K562 (cell line): ENCODE data around the gene FAM240A. TPM values are rescaled to one million over a fixed set of nuclear protein-coding genes. Genes with fewer than 3 reads are reported as not detected.
A peak's percentile ranks its signal among the peaks of the same experiment; 100 is the strongest.

Experiments
- BDP1 ChIP-seq: IDR thresholded peaks from 3 replicates; pipeline ENCODE4 v1.6.1; 2011; ENCODE audit not compliant: insufficient read length, insufficient read depth
- CBX3 ChIP-seq, 2 experiments: IDR thresholded peaks; 1 replicate in 1 of 2; 2 replicates in 1 of 2; pipeline ENCODE4 v1.6.1; 2012; ENCODE audit warnings: inconsistent platforms in 2 of 2, low read length in 2 of 2, borderline replicate concordance in 1 of 2, control low read depth in 1 of 2
- DACH1 ChIP-seq: fragments of 450-650 bp; IDR thresholded peaks from 2 replicates; pipeline ENCODE4 v1.6.1; 2018; ENCODE audit not compliant: partially characterized antibody
- MIER1 ChIP-seq: fragments of 450-650 bp; IDR thresholded peaks from 2 replicates; pipeline ENCODE4 v1.6.1; 2016; ENCODE audit warnings: antibody characterized with exemption, mild to moderate bottlenecking, low read depth
- MYNN ChIP-seq, 2 experiments: sonication (generic); formaldehyde crosslinking in 1 of 2; IDR thresholded peaks; 2 replicates each; pipeline versions ENCODE4 v1.5.0 to v1.6.1; 2016 to 2020; ENCODE audit warnings: antibody characterized with exemption in 1 of 2, missing genetic modification reagents in 1 of 2
- PTBP1 ChIP-seq: fragments of 200-400 bp; formaldehyde crosslinking; IDR thresholded peaks from 2 replicates; pipeline ENCODE4 v1.6.1; 2017; ENCODE audit warnings: low read depth, low read length
- RAD21 ChIP-seq, 2 experiments: fragments of 250-450 bp in 1 of 2; fragments of 450-650 bp in 1 of 2; sonication (Bioruptor Pico) in 1 of 2; formaldehyde crosslinking in 1 of 2; IDR thresholded peaks in 1 of 2; conservative IDR thresholded peaks in 1 of 2; 2 replicates each; pipeline versions ENCODE4 v1.4.0 to v1.8.0; 2020 to 2022; ENCODE audit warnings: mild to moderate bottlenecking in 2 of 2, moderate library complexity in 1 of 2
- RBM25 ChIP-seq: fragments of 200-400 bp; formaldehyde crosslinking; IDR thresholded peaks from 2 replicates; pipeline ENCODE4 v1.6.1; 2018; ENCODE audit warnings: low read length, low read depth, moderate library complexity; ENCODE audit not compliant: severe bottlenecking
- RCOR1 ChIP-seq, 2 experiments: IDR thresholded peaks; 2 replicates each; pipeline ENCODE4 v1.6.1; 2012; ENCODE audit warnings: low read depth in 2 of 2, low read length in 2 of 2, borderline replicate concordance in 1 of 2, improper control_type of control experiment in 1 of 2
- RFX1 ChIP-seq: fragments of 450-650 bp; IDR thresholded peaks from 2 replicates; pipeline ENCODE4 v1.6.1; 2016; ENCODE audit warnings: mild to moderate bottlenecking, moderate library complexity
- SMARCA5 ChIP-seq: fragments of 450-650 bp; IDR thresholded peaks from 2 replicates; pipeline ENCODE4 v1.6.1; 2016
- SOX6 ChIP-seq: fragments of 450-650 bp; IDR thresholded peaks from 2 replicates; pipeline ENCODE4 v1.6.1; 2014; ENCODE audit warnings: mild to moderate bottlenecking
- ZNF41 ChIP-seq: fragments of 250-450 bp; sonication (Bioruptor Pico); conservative IDR thresholded peaks from 2 replicates; pipeline ENCODE4 v1.4.0; 2020; ENCODE audit warnings: mild to moderate bottlenecking
- polyA plus RNA-seq, 8 experiments: library from polyadenylated mRNA; depleted of rRNA in 4 of 8; stranded (reverse) in 5 of 8; unstranded in 3 of 8; fragments of >200 nt; fragmentation: Nextera tagmentation in 2 of 8; fragmentation: Illumina TruSeq in 1 of 8; extraction: Ambion mirVana in 2 of 8; extraction: Trizol in 1 of 8; gene quantifications; 2 replicates each; pipeline versions ENCODE4 v1.2.1 to v1.2.3, GENCODE V29; 2011 to 2014; ENCODE audit warnings: inconsistent platforms in 1 of 8, missing spikeins in 1 of 8
- total RNA-seq, 7 experiments: library from RNA; depleted of rRNA in 6 of 7; stranded (reverse); fragments of >200 nt in 6 of 7; fragmentation: Illumina TruSeq in 2 of 7; extraction: Trizol in 2 of 7; gene quantifications; 2 replicates each; pipeline versions ENCODE4 v1.2.1 to v1.2.3, GENCODE V29; 2011 to 2021; ENCODE audit warnings: low replicate concordance in 1 of 7
- TF ChIP-seq, protein P1 (sequence below), 2 experiments: IDR thresholded peaks in 1 of 2; conservative IDR thresholded peaks in 1 of 2; 2 replicates each; pipeline ENCODE4 v1.6.1; 2016; ENCODE audit warnings: low read depth in 2 of 2, mild to moderate bottlenecking in 1 of 2, missing compliant biosample characterization in 1 of 2, missing genetic modification characterization in 1 of 2, moderate library complexity in 1 of 2
- TF ChIP-seq, protein P2 (sequence below), 2 experiments: fragments of 150-350 bp in 1 of 2; IDR thresholded peaks; 2 replicates each; pipeline ENCODE4 v1.6.1; 2012 to 2016; ENCODE audit warnings: low read depth in 2 of 2, low read length in 2 of 2, mild to moderate bottlenecking in 1 of 2, moderate library complexity in 1 of 2
- TF ChIP-seq, protein P3 (sequence below): fragments of 450-650 bp; formaldehyde crosslinking; conservative IDR thresholded peaks from 2 replicates; pipeline ENCODE4 v1.4.0; 2022; ENCODE audit warnings: mild to moderate bottlenecking, missing genetic modification characterization
- TF ChIP-seq, protein P4 (sequence below): fragments of 250-450 bp; sonication (Bioruptor Pico); IDR thresholded peaks from 2 replicates; pipeline ENCODE4 v1.4.0; 2020; ENCODE audit warnings: mild to moderate bottlenecking, moderate library complexity

The FAM240A gene
- total and polyA plus RNA-seq, 9 of the 15 experiments (the other 6 are each of a cell fraction or from before 2014, with no cell fraction given) = not detected

DNA sequence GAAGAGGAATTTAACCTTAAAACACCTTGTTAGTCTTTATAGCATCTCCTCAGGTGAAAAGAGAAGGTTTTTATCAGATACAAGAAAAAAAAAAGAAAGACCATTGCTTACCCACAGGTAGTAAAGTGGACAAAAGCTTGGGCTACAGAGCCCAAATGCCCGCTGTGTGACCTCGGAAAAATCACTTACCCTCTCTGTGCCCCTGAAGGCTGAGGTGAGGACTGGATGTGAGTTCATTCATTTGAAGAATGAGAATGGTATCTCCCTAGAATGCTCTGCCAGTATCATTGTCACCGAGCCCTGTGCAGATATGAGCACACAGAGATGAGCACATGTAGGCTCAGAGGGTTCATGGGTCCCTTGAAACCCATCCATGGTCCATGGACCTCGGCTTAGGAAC lies 17.6 kb upstream of the FAM240A start (continued):
- TF ChIP-seq, protein P1, sequence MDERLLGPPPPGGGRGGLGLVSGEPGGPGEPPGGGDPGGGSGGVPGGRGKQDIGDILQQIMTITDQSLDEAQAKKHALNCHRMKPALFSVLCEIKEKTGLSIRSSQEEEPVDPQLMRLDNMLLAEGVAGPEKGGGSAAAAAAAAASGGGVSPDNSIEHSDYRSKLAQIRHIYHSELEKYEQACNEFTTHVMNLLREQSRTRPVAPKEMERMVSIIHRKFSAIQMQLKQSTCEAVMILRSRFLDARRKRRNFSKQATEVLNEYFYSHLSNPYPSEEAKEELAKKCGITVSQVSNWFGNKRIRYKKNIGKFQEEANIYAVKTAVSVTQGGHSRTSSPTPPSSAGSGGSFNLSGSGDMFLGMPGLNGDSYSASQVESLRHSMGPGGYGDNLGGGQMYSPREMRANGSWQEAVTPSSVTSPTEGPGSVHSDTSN (CRISPR knock-in tag; IDR thresholded peaks at IDR 0.05; ENCODE audit: low read depth) = no peak
- TF ChIP-seq, protein P1 (tag; conservative IDR thresholded peaks at IDR 0.05; ENCODE audit: low read depth) = no peak
- TF ChIP-seq RBM25 (peak; percentile 97), MYNN (IDR thresholded peaks at IDR 0.05) (no peak), MYNN (CRISPR knock-in tag; IDR thresholded peaks at IDR 0.05) (no peak), SMARCA5 (peak; percentile 69; the same call in 1 of the 2 replicates), SOX6 (no peak), BDP1 (no peak), CBX3 (IDR thresholded peaks at IDR 0.05; ENCODE audit: borderline replicate concordance in 1 of 2, low read length in 2 of 2) (no peak), ZNF41 (CRISPR knock-in tag) (no peak), RCOR1 (IDR thresholded peaks at IDR 0.05; ENCODE audit: borderline replicate concordance in 1 of 2, low read depth in 2 of 2, low read length in 2 of 2) (peak in 1 of 2 experiments; percentile 35; a peak in 1 of 4 replicates), RFX1 (no peak), DACH1 (peak; percentile 1), RAD21 (CRISPR knock-in tag; conservative IDR thresholded peaks at IDR 0.05 in 1 of 2, IDR thresholded peaks at IDR 0.05 in 1 of 2) (no peak), PTBP1 (peak; percentile 81; the same call in 1 of the 2 replicates), MIER1 (peak; percentile 70; the same call in 1 of the 2 replicates)
- TF ChIP-seq, protein P2, sequence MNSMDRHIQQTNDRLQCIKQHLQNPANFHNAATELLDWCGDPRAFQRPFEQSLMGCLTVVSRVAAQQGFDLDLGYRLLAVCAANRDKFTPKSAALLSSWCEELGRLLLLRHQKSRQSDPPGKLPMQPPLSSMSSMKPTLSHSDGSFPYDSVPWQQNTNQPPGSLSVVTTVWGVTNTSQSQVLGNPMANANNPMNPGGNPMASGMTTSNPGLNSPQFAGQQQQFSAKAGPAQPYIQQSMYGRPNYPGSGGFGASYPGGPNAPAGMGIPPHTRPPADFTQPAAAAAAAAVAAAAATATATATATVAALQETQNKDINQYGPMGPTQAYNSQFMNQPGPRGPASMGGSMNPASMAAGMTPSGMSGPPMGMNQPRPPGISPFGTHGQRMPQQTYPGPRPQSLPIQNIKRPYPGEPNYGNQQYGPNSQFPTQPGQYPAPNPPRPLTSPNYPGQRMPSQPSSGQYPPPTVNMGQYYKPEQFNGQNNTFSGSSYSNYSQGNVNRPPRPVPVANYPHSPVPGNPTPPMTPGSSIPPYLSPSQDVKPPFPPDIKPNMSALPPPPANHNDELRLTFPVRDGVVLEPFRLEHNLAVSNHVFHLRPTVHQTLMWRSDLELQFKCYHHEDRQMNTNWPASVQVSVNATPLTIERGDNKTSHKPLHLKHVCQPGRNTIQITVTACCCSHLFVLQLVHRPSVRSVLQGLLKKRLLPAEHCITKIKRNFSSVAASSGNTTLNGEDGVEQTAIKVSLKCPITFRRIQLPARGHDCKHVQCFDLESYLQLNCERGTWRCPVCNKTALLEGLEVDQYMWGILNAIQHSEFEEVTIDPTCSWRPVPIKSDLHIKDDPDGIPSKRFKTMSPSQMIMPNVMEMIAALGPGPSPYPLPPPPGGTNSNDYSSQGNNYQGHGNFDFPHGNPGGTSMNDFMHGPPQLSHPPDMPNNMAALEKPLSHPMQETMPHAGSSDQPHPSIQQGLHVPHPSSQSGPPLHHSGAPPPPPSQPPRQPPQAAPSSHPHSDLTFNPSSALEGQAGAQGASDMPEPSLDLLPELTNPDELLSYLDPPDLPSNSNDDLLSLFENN (IDR thresholded peaks at IDR 0.05; ENCODE audit: low read depth in 2 of 2, low read length in 2 of 2) = no peak
- TF ChIP-seq, protein P3, sequence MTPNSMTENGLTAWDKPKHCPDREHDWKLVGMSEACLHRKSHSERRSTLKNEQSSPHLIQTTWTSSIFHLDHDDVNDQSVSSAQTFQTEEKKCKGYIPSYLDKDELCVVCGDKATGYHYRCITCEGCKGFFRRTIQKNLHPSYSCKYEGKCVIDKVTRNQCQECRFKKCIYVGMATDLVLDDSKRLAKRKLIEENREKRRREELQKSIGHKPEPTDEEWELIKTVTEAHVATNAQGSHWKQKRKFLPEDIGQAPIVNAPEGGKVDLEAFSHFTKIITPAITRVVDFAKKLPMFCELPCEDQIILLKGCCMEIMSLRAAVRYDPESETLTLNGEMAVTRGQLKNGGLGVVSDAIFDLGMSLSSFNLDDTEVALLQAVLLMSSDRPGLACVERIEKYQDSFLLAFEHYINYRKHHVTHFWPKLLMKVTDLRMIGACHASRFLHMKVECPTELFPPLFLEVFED (CRISPR knock-in tag) = no peak
- TF ChIP-seq, protein P4, sequence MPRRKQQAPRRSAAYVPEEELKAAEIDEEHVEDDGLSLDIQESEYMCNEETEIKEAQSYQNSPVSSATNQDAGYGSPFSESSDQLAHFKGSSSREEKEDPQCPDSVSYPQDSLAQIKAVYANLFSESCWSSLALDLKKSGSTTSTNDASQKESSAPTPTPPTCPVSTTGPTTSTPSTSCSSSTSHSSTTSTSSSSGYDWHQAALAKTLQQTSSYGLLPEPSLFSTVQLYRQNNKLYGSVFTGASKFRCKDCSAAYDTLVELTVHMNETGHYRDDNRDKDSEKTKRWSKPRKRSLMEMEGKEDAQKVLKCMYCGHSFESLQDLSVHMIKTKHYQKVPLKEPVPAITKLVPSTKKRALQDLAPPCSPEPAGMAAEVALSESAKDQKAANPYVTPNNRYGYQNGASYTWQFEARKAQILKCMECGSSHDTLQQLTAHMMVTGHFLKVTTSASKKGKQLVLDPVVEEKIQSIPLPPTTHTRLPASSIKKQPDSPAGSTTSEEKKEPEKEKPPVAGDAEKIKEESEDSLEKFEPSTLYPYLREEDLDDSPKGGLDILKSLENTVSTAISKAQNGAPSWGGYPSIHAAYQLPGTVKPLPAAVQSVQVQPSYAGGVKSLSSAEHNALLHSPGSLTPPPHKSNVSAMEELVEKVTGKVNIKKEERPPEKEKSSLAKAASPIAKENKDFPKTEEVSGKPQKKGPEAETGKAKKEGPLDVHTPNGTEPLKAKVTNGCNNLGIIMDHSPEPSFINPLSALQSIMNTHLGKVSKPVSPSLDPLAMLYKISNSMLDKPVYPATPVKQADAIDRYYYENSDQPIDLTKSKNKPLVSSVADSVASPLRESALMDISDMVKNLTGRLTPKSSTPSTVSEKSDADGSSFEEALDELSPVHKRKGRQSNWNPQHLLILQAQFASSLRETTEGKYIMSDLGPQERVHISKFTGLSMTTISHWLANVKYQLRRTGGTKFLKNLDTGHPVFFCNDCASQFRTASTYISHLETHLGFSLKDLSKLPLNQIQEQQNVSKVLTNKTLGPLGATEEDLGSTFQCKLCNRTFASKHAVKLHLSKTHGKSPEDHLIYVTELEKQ (CRISPR knock-in tag) = no peak
